Smooth muscle cell (in vitro differentiated cells): ENCODE results near the gene GFY. TPM values are rescaled to one million over a fixed set of nuclear protein-coding genes. Genes with fewer than 3 reads are reported as not detected.

Experiments used
- DNase-seq: peaks from one replicate; lab custom pipeline; 2025; ENCODE audit not compliant: unreplicated experiment; lab: John Stamatoyannopoulos, UW
- H2AFZ ChIP-seq: fragments of 200-600 bp; sonication (generic); 2 replicates; pipeline ENCODE4 v1.6.0; 2016; ENCODE audit warnings: antibody characterized with exemption, low read depth, mild to moderate bottlenecking
- H3F3A ChIP-seq: fragments of 200-600 bp; sonication (generic); 2 replicates; pipeline ENCODE4 v1.6.0; 2017; ENCODE audit warnings: antibody characterized with exemption, low read depth
- H3K27ac ChIP-seq: fragments of 200-600 bp; sonication (generic); 2 replicates; pipeline ENCODE4 v1.5.1; 2016; ENCODE audit warnings: low read depth, mild to moderate bottlenecking
- H3K27me3 ChIP-seq: fragments of 200-600 bp; sonication (generic); 2 replicates; pipeline ENCODE4 v1.6.1; 2016; ENCODE audit warnings: low read depth, mild to moderate bottlenecking
- H3K36me3 ChIP-seq: fragments of 200-600 bp; sonication (generic); 2 replicates; pipeline ENCODE4 v1.5.1; 2016; ENCODE audit warnings: low read depth
- H3K4me1 ChIP-seq: fragments of 200-600 bp; sonication (generic); 2 replicates; pipeline ENCODE4 v1.5.1; 2016; ENCODE audit warnings: low read depth
- H3K4me2 ChIP-seq: fragments of 200-600 bp; sonication (generic); 2 replicates; pipeline ENCODE4 v1.6.0; 2016; ENCODE audit warnings: mild to moderate bottlenecking
- H3K4me3 ChIP-seq: fragments of 200-600 bp; sonication (generic); 2 replicates; pipeline ENCODE4 v1.5.1; 2016; ENCODE audit warnings: mild to moderate bottlenecking
- H3K79me2 ChIP-seq: fragments of 200-600 bp; sonication (generic); 2 replicates; pipeline ENCODE4 v1.6.0; 2016; ENCODE audit warnings: low read depth, mild to moderate bottlenecking
- H3K9ac ChIP-seq: fragments of 200-600 bp; sonication (generic); 2 replicates; pipeline ENCODE4 v1.6.0; 2016; ENCODE audit warnings: low read depth
- H3K9me3 ChIP-seq: fragments of 200-600 bp; sonication (generic); replicated peaks from 2 replicates; pipeline ENCODE4 v1.5.1; 2016; ENCODE audit warnings: low read depth
- H4K20me1 ChIP-seq: fragments of 200-600 bp; sonication (generic); 2 replicates; pipeline ENCODE4 v1.6.0; 2016; ENCODE audit warnings: low read depth
- WGBS: methylation state at CpG from one replicate; pipeline ENCODE4 v1.1.7; 2016; ENCODE audit warnings: low lambda C conversion rate; 5-methylcytosine and 5-hydroxymethylcytosine counted together
- polyA plus RNA-seq: library from polyadenylated mRNA; unstranded; fragments of >200 nt; fragmentation: Nextera tagmentation; extraction: Ambion mirVana; gene quantifications from 2 replicates; pipeline ENCODE4 v1.2.1, GENCODE V29; 2016
- total RNA-seq: library from RNA; depleted of rRNA; stranded (reverse); fragments of >200 nt; gene quantifications from 2 replicates; pipeline ENCODE4 v1.2.3, GENCODE V29; 2014
- TF ChIP-seq, protein P1 (sequence below): fragments of 200-600 bp; sonication (generic); IDR thresholded peaks from 2 replicates; pipeline ENCODE4 v1.5.1; 2017; ENCODE audit warnings: borderline replicate concordance, mild to moderate bottlenecking, antibody characterized with exemption; ENCODE audit not compliant: insufficient read depth, poor library complexity, severe bottlenecking

Gene GFY
- total and polyA plus RNA-seq, 2 experiments from 2014 or later = not detected

GRCh38 chr19:49403404-49404187, 21.6 kb upstream of the GFY start:
- H3K27ac ChIP-seq = no peak overlapping the region
- DNase-seq = no peak
- no peaks in the 10 kb centered on the region for H3K36me3 ChIP-seq
- no peaks in the 10 kb centered on the region for H3K27me3 ChIP-seq
- no peak overlapping the region for H3K4me3 ChIP-seq
- peaks cover 17% of the 10 kb centered on the region for H3K4me1 ChIP-seq
- no peaks in the 10 kb centered on the region for H4K20me1 ChIP-seq
- 36% methylated on average over 7 of the region's 7 CpGs for WGBS
- H3K9me3 ChIP-seq = no peaks in the 10 kb centered on the region
- no peak overlapping the region for H3K4me2 ChIP-seq
- no peaks in the 10 kb centered on the region for H3F3A ChIP-seq
- TF ChIP-seq, protein P1, sequence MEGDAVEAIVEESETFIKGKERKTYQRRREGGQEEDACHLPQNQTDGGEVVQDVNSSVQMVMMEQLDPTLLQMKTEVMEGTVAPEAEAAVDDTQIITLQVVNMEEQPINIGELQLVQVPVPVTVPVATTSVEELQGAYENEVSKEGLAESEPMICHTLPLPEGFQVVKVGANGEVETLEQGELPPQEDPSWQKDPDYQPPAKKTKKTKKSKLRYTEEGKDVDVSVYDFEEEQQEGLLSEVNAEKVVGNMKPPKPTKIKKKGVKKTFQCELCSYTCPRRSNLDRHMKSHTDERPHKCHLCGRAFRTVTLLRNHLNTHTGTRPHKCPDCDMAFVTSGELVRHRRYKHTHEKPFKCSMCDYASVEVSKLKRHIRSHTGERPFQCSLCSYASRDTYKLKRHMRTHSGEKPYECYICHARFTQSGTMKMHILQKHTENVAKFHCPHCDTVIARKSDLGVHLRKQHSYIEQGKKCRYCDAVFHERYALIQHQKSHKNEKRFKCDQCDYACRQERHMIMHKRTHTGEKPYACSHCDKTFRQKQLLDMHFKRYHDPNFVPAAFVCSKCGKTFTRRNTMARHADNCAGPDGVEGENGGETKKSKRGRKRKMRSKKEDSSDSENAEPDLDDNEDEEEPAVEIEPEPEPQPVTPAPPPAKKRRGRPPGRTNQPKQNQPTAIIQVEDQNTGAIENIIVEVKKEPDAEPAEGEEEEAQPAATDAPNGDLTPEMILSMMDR = no peak
- no peaks in the 10 kb centered on the region for H3K79me2 ChIP-seq
- no peak overlapping the region for H3K9ac ChIP-seq
- H2AFZ ChIP-seq = no peak overlapping the region

DNA sequence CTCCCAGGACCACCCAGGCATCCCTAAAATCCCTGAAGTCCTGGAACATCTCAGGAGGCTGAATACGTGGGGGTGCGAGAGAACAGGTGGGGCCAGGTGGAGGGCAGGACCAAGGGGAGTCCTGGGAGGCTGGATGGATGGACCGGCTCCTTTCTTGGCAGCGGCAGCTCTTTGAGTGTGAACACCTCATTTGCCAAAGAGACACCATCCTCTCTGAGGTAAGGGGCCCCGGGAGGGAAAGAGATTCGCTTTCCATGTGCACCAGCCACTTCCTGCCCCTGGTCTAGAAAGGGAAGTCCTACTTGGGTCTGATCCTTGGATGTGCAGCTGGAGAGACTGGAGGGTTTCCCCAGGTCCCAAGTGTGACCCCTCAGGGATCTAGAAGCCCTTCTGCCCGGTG, 18.1 kb upstream of the GFY start:
- H3K4me3 ChIP-seq = no peak overlapping the region
- no peak overlapping the region for H2AFZ ChIP-seq
- no peaks in the 10 kb centered on the region for H3K79me2 ChIP-seq
- no peaks in the 10 kb centered on the region for H3K9me3 ChIP-seq
- no peak overlapping the region for H3K4me2 ChIP-seq
- no peaks in the 10 kb centered on the region for H4K20me1 ChIP-seq
- 93% methylated on average over 7 of the region's 7 CpGs for WGBS
- H3K36me3 ChIP-seq = no peaks in the 10 kb centered on the region
- H3K27me3 ChIP-seq = no peaks in the 10 kb centered on the region
- no peaks in the 10 kb centered on the region for H3F3A ChIP-seq
- TF ChIP-seq, protein P1 = no peak
- no peak overlapping the region for H3K9ac ChIP-seq
- H3K4me1 ChIP-seq = peaks cover 17% of the 10 kb centered on the region
- H3K27ac ChIP-seq = no peak overlapping the region
- DNase-seq = no peak

- no peak overlapping the region for H3K4me2 ChIP-seq
- DNase-seq = no peak
- H3K79me2 ChIP-seq = no peaks in the 10 kb centered on the region
- no peaks in the 10 kb centered on the region for H3K9me3 ChIP-seq
- no peaks in the 10 kb centered on the region for H4K20me1 ChIP-seq
- TF ChIP-seq, protein P1 = no peak
- no peaks in the 10 kb centered on the region for H3K27me3 ChIP-seq
- H3F3A ChIP-seq = no peaks in the 10 kb centered on the region
- no peaks in the 10 kb centered on the region for H3K36me3 ChIP-seq
- H2AFZ ChIP-seq = no peak overlapping the region
- peaks cover 17% of the 10 kb centered on the region for H3K4me1 ChIP-seq
- no peak overlapping the region for H3K4me3 ChIP-seq
- no peak overlapping the region for H3K9ac ChIP-seq
- 97% methylated on average over 16 of the region's 16 CpGs for WGBS
- no peak overlapping the region for H3K27ac ChIP-seq
These were observed 17.6 kb upstream of the GFY start for GRCh38 chr19:49407482-49408015.
